ENCODE data around the gene COL16A1.

Gene COL16A1

DNA sequence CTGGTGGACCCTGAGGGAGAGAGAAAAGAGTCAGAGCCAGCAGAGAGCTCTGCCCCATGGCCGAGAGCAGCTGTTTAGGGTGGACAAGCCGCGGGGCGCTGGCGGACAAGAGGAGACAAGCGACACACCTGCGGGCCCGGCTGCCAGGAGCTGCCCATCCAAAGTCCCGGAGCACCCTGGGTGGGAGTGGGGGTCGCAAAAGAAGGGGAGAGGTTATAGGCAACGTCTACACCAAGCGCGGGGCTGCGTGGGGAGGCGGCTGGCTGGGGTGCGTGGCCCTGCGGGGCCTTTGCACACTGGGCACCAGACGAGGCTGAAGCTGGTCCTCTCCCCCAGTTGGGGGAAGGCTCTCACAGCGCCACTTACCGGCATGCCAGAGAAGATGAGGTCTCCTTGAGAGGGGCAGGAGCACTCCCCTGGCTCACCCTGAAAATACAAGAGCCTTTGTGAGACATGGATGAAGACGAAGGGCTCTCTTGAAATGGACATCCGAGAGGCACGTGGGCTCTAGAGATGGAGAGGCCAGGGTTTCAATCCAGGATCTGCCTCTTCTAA, 24.1 kb downstream of the COL16A1 start:
- no peak overlapping the region for H3K4me3 ChIP-seq (ENCODE audit: low read depth, low read length)
- H3K4me1 ChIP-seq: no peaks in the 10 kb centered on the region
- H3K36me3 ChIP-seq (ENCODE audit: control insufficient read depth, insufficient read depth, low read length): no peaks in the 10 kb centered on the region
- no peak overlapping the region for H2AFZ ChIP-seq
- H3K27ac ChIP-seq: no peak overlapping the region
- H3K79me2 ChIP-seq: no peaks in the 10 kb centered on the region
- H3K9me3 ChIP-seq (ENCODE audit: control insufficient read depth, low read length): no peaks in the 10 kb centered on the region
- H3K27me3 ChIP-seq (ENCODE audit: control insufficient read depth, insufficient read depth, low read length): no peaks in the 10 kb centered on the region
- no peak overlapping the region for H3K9ac ChIP-seq
- H3K4me2 ChIP-seq (ENCODE audit: low read length): no peak overlapping the region
- TF ChIP-seq, protein P1, sequence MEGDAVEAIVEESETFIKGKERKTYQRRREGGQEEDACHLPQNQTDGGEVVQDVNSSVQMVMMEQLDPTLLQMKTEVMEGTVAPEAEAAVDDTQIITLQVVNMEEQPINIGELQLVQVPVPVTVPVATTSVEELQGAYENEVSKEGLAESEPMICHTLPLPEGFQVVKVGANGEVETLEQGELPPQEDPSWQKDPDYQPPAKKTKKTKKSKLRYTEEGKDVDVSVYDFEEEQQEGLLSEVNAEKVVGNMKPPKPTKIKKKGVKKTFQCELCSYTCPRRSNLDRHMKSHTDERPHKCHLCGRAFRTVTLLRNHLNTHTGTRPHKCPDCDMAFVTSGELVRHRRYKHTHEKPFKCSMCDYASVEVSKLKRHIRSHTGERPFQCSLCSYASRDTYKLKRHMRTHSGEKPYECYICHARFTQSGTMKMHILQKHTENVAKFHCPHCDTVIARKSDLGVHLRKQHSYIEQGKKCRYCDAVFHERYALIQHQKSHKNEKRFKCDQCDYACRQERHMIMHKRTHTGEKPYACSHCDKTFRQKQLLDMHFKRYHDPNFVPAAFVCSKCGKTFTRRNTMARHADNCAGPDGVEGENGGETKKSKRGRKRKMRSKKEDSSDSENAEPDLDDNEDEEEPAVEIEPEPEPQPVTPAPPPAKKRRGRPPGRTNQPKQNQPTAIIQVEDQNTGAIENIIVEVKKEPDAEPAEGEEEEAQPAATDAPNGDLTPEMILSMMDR (IDR thresholded peaks at IDR 0.05): no peak

DNA sequence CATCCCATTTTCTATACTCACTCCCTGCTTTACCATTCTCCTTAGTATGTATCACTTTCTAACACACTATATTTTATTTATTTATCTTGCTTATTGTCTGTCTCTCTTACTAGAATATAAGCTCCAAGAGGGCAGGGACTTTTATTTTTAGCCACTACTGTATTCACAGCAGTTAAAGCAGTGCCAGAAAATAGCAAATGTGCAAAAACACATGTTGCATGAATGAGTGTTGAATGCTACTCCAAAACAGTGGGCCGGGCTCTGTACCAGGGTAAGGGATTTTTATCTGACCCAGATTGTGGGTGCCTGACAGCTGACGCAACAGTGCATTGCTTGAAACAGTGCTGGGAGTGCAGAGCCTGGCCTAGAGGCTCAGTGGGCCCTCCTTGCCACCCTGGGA, 24.7 kb downstream of the COL16A1 start:
- TF ChIP-seq, protein P1 (IDR thresholded peaks at IDR 0.05): no peak

DNA sequence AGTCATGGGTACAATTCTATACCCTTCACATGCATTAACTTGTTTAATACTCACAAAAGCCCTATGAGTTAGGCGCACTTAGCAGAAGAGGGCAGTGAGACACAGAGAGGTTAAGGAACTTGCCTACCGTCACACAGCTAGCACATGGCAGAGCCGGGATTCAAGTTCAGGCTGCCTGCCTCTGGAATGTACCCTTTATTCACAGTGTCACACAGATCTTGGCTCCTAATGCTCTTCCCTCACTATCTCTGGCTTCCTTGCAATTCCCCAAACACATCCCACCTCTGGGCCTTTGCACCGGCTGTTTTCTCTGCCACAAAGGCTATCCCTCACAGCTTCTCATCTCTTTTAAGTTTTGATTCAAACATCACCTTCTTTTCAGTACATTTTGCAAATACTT, 25.1 kb downstream of the COL16A1 start:
- Histone ChIP-seq H3K4me1 (no peaks in the 10 kb centered on the region), H3K27me3 (ENCODE audit: control insufficient read depth, insufficient read depth, low read length) (no peaks in the 10 kb centered on the region), H3K9ac (no peak overlapping the region), H3K36me3 (ENCODE audit: control insufficient read depth, insufficient read depth, low read length) (no peaks in the 10 kb centered on the region), H2AFZ (no peak overlapping the region), H3K4me2 (ENCODE audit: low read length) (no peak overlapping the region), H3K4me3 (ENCODE audit: low read depth, low read length) (no peak overlapping the region), H3K79me2 (no peaks in the 10 kb centered on the region), H3K9me3 (ENCODE audit: control insufficient read depth, low read length) (no peaks in the 10 kb centered on the region), H3K27ac (no peak overlapping the region)
- TF ChIP-seq, protein P1 (IDR thresholded peaks at IDR 0.05): no peak

More for the DNA sequence above, 24.7 kb downstream of the COL16A1 start:
- Histone ChIP-seq H3K79me2 (no peaks in the 10 kb centered on the region), H3K4me3 (ENCODE audit: low read depth, low read length) (no peak overlapping the region), H3K9ac (no peak overlapping the region), H3K4me2 (ENCODE audit: low read length) (no peak overlapping the region), H3K4me1 (no peaks in the 10 kb centered on the region), H3K36me3 (ENCODE audit: control insufficient read depth, insufficient read depth, low read length) (no peaks in the 10 kb centered on the region), H3K27me3 (ENCODE audit: control insufficient read depth, insufficient read depth, low read length) (no peaks in the 10 kb centered on the region), H3K9me3 (ENCODE audit: control insufficient read depth, low read length) (no peaks in the 10 kb centered on the region), H3K27ac (no peak overlapping the region), H2AFZ (no peak overlapping the region)

DNA sequence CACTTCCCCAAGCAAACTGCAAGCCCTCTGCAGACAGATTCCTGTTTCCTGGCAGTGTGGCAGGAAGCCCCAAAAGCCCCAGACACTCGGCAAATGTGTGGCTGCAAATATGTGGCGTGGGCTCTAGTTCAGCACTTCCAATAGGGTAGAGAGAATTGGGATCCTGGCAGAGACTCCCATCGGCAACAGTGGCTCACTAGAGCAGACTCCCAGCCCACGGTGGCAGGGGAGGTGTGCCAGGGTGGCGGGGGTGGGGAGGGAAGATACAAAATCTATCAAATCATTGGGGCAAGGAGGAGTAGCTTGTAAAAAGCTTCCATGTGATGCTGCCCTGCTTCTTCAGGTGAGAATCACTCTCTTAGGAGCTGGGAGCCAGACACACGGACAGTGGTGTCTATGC, 25.9 kb downstream of the COL16A1 start:
- H3K79me2 ChIP-seq: no peaks in the 10 kb centered on the region
- TF ChIP-seq, protein P1 (IDR thresholded peaks at IDR 0.05): no peak
- H3K4me3 ChIP-seq (ENCODE audit: low read depth, low read length): no peak overlapping the region

DNA sequence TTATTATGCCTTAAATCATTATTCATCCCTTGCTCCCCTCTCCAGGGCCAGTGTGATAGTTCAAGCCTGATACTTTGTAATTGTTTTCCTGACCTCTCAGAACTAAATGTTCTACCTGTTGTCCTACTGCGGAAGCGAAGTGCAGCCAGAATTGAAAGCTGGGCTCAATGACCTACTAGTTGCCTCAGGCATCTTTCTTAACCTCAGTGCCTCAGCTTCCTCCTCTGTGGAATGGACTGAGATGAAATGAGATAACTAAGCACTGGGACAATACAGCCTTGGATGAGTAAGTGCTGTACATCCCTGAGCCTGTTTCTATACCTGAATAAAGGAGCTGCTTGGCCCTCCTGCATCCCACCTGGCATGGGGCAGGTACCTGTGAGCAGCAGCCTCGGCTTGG, 26.4 kb downstream of the COL16A1 start:
- Histone ChIP-seq H3K4me2 (ENCODE audit: low read length) (no peak overlapping the region), H3K27me3 (ENCODE audit: control insufficient read depth, insufficient read depth, low read length) (no peaks in the 10 kb centered on the region), H3K36me3 (ENCODE audit: control insufficient read depth, insufficient read depth, low read length) (no peaks in the 10 kb centered on the region), H3K79me2 (no peaks in the 10 kb centered on the region), H3K4me3 (ENCODE audit: low read depth, low read length) (no peak overlapping the region), H3K27ac (no peak overlapping the region), H3K4me1 (no peaks in the 10 kb centered on the region), H2AFZ (no peak overlapping the region), H3K9ac (no peak overlapping the region), H3K9me3 (ENCODE audit: control insufficient read depth, low read length) (no peaks in the 10 kb centered on the region)
- TF ChIP-seq, protein P1 (IDR thresholded peaks at IDR 0.05): no peak

More for the DNA sequence above, 25.9 kb downstream of the COL16A1 start:
- no peak overlapping the region for H3K9ac ChIP-seq
- H3K27ac ChIP-seq: no peak overlapping the region
- no peaks in the 10 kb centered on the region for H3K36me3 ChIP-seq (ENCODE audit: control insufficient read depth, insufficient read depth, low read length)
- no peaks in the 10 kb centered on the region for H3K9me3 ChIP-seq (ENCODE audit: control insufficient read depth, low read length)
- no peak overlapping the region for H3K4me2 ChIP-seq (ENCODE audit: low read length)
- H2AFZ ChIP-seq: no peak overlapping the region
- no peaks in the 10 kb centered on the region for H3K27me3 ChIP-seq (ENCODE audit: control insufficient read depth, insufficient read depth, low read length)
- H3K4me1 ChIP-seq: no peaks in the 10 kb centered on the region
